K562 (cell line): Measurements from ENCODE around the gene S100A3. TPM values are rescaled to one million over a fixed set of nuclear protein-coding genes. Genes with fewer than 3 reads are reported as not detected.

Experiments used
- ATAC-seq: fragments of 200-7000 bp; cut with Tn5 transposase; 3 replicates; pipeline ENCODE4 v1.9.1; 2020; ENCODE audit warnings: moderate library complexity
- BruUV-seq: library from RNA; stranded (reverse); fragments of 400-500 nt; replicated peaks from 2 replicates; lab custom pipeline; 2021; lab: Mats Ljungman, UMichigan
- CTCF ChIA-PET: fragments of 300-600 bp; formaldehyde crosslinking; extraction: SDS; loops from one replicate; lab custom pipeline; 2021; ENCODE audit warnings: low intra/inter-chr PET ratio; lab: Yijun Ruan, JAX
- POLR2A ChIA-PET: fragments of 300-600, 350-650 bp; sonication (Branson Sonifier 250); formaldehyde crosslinking; extraction: SDS; loops from one replicate; lab custom pipeline; 2021; ENCODE audit warnings: antibody characterized with exemption, inconsistent platforms; lab: Yijun Ruan, JAX
- DNase-seq, 4 experiments: peaks; one replicate each; pipeline versions ENCODE4 v3.0.0 to v3.0.0-alpha.2; 2011 to 2018; ENCODE audit warnings: low spot score in 3 of 4, mixed read lengths in 3 of 4; ENCODE audit errors: extremely low read depth in 1 of 4
- FAIRE-seq: peaks from 2 replicates; lab custom pipeline; 2011; peaks lifted over from hg19 to GRCh38; lab: Jason Lieb, UNC
- H2AFZ ChIP-seq: 2 replicates; pipeline ENCODE4 v1.6.0; 2011; ENCODE audit warnings: low read depth, low read length, control low read depth, inconsistent platforms
- H3K27ac ChIP-seq: fragments of 200-600 bp; 3 replicates; pipeline ENCODE4 v1.8.0; 2011; ENCODE audit warnings: low read depth, mild to moderate bottlenecking, control low read depth, inconsistent platforms, low read length, moderate library complexity, mixed read lengths; ENCODE audit errors: extremely low read depth
- H3K27me3 ChIP-seq, 2 experiments: fragments of 300-600 bp in 1 of 2; 2 replicates in 1 of 2; 3 replicates in 1 of 2; pipeline versions ENCODE4 v1.6.0 to v1.8.0; 2011; ENCODE audit warnings: inconsistent platforms in 2 of 2, low read length in 2 of 2, mild to moderate bottlenecking in 1 of 2, mixed read lengths in 1 of 2, moderate library complexity in 1 of 2; ENCODE audit not compliant: control insufficient read depth in 2 of 2, insufficient read depth in 2 of 2
- H3K36me3 ChIP-seq: fragments of 300-600 bp; 3 replicates; pipeline ENCODE4 v1.8.0; 2011; ENCODE audit warnings: mild to moderate bottlenecking, low read length, inconsistent platforms; ENCODE audit not compliant: control insufficient read depth, insufficient read depth
- H3K4me1 ChIP-seq, 2 experiments: fragments of 200-600 bp in 1 of 2; replicated peaks in 1 of 2; 2 replicates in 1 of 2; 3 replicates in 1 of 2; pipeline versions ENCODE4 v1.5.1 to v1.8.0; 2011; ENCODE audit warnings: inconsistent platforms in 2 of 2, low read length in 2 of 2, mild to moderate bottlenecking in 1 of 2, mixed read lengths in 1 of 2, moderate library complexity in 1 of 2; ENCODE audit not compliant: control insufficient read depth in 2 of 2, insufficient read depth in 2 of 2
- H3K4me2 ChIP-seq: 2 replicates; pipeline ENCODE4 v1.6.1; 2011; ENCODE audit warnings: low read length, control low read depth, inconsistent platforms, mixed read lengths; ENCODE audit not compliant: insufficient read depth
- H3K4me3 ChIP-seq: fragments of 200-600 bp; sonication (generic), shearing (Covaris generic); 2 replicates; pipeline ENCODE4 v1.5.1; 2016; ENCODE audit warnings: control low read depth, inconsistent platforms
- H3K79me2 ChIP-seq: fragments of 200-600 bp; 3 replicates; pipeline ENCODE4 v1.8.0; 2011; ENCODE audit warnings: low read length, inconsistent platforms; ENCODE audit not compliant: control insufficient read depth, insufficient read depth
- H3K9ac ChIP-seq, 2 experiments: 2 replicates each; pipeline versions ENCODE4 v1.6.0 to v1.6.1; 2011; ENCODE audit warnings: low read depth in 2 of 2, low read length in 2 of 2, control low read depth in 1 of 2, inconsistent platforms in 1 of 2, mild to moderate bottlenecking in 1 of 2, mixed read lengths in 1 of 2; ENCODE audit not compliant: insufficient read depth in 1 of 2
- H3K9me1 ChIP-seq: one replicate; pipeline ENCODE4 v1.6.0; 2011; ENCODE audit warnings: inconsistent platforms, mild to moderate bottlenecking, low read length, moderate library complexity; ENCODE audit not compliant: control insufficient read depth, insufficient read depth
- H3K9me3 ChIP-seq: replicated peaks from 2 replicates; pipeline ENCODE4 v1.5.1; 2011; ENCODE audit warnings: low read depth, low read length, inconsistent platforms; ENCODE audit not compliant: control insufficient read depth, insufficient read depth
- H4K20me1 ChIP-seq: replicated peaks from 2 replicates; pipeline ENCODE4 v1.6.1; 2011; ENCODE audit warnings: low read length, inconsistent platforms, mixed read lengths; ENCODE audit not compliant: control insufficient read depth, insufficient read depth
- IFI16 ChIP-seq: fragments of 250-450 bp; sonication (Bioruptor Pico); IDR thresholded peaks from 2 replicates; pipeline ENCODE4 v2.1.2; 2022; ENCODE audit warnings: mild to moderate bottlenecking, inconsistent platforms
- ZBTB7A ChIP-seq: IDR thresholded peaks from 2 replicates; pipeline ENCODE4 v1.6.1; 2011; ENCODE audit warnings: low read depth, mild to moderate bottlenecking, low read length, moderate library complexity, borderline replicate concordance; ENCODE audit not compliant: control insufficient read depth
- ZFX ChIP-seq: sonication (generic); formaldehyde crosslinking; IDR thresholded peaks from 2 replicates; pipeline ENCODE4 v1.8.0; 2022; ENCODE audit warnings: mild to moderate bottlenecking, missing genetic modification reagents, moderate library complexity
- WGBS: fragments of 100-300 bp; shearing (Covaris generic); methylation state at CpG from one replicate; pipeline ENCODE4 v1.1.6; 2016; ENCODE audit warnings: low coverage, mixed read lengths; ENCODE audit not compliant: insufficient coverage; ENCODE audit errors: missing lambda C conversion rate; 5-methylcytosine and 5-hydroxymethylcytosine counted together
- in situ Hi-C: fragments of 300-500 bp; cut with MboI; formaldehyde crosslinking; loops from 4 replicates; pipeline ENCODE4 v1.15.0; 2018; ENCODE audit warnings: inconsistent platforms, mixed read lengths
- intact Hi-C: fragments of 100-400 bp; cut with micrococcal nuclease; formaldehyde crosslinking; loops from 2 replicates; pipeline ENCODE4 v1.14.2; 2022
- polyA plus RNA-seq, 8 experiments: library from polyadenylated mRNA; depleted of rRNA in 4 of 8; stranded (reverse) in 5 of 8; unstranded in 3 of 8; fragments of >200 nt; fragmentation: Nextera tagmentation in 2 of 8; fragmentation: Illumina TruSeq in 1 of 8; extraction: Ambion mirVana in 2 of 8; extraction: Trizol in 1 of 8; gene quantifications; 2 replicates each; pipeline versions ENCODE4 v1.2.1 to v1.2.3, GENCODE V29; 2011 to 2014; ENCODE audit warnings: inconsistent platforms in 1 of 8, missing spikeins in 1 of 8
- total RNA-seq, 7 experiments: library from RNA; depleted of rRNA in 6 of 7; stranded (reverse); fragments of >200 nt in 6 of 7; fragmentation: Illumina TruSeq in 2 of 7; extraction: Trizol in 2 of 7; gene quantifications; 2 replicates each; pipeline versions ENCODE4 v1.2.1 to v1.2.3, GENCODE V29; 2011 to 2021; ENCODE audit warnings: low replicate concordance in 1 of 7

Gene S100A3
- total and polyA plus RNA-seq, 9 of the 15 experiments (the other 6 are each of a cell fraction or from before 2014, with no cell fraction given): 0.08 to 1.7 (median 0.18) TPM; not detected in 4

DNA sequence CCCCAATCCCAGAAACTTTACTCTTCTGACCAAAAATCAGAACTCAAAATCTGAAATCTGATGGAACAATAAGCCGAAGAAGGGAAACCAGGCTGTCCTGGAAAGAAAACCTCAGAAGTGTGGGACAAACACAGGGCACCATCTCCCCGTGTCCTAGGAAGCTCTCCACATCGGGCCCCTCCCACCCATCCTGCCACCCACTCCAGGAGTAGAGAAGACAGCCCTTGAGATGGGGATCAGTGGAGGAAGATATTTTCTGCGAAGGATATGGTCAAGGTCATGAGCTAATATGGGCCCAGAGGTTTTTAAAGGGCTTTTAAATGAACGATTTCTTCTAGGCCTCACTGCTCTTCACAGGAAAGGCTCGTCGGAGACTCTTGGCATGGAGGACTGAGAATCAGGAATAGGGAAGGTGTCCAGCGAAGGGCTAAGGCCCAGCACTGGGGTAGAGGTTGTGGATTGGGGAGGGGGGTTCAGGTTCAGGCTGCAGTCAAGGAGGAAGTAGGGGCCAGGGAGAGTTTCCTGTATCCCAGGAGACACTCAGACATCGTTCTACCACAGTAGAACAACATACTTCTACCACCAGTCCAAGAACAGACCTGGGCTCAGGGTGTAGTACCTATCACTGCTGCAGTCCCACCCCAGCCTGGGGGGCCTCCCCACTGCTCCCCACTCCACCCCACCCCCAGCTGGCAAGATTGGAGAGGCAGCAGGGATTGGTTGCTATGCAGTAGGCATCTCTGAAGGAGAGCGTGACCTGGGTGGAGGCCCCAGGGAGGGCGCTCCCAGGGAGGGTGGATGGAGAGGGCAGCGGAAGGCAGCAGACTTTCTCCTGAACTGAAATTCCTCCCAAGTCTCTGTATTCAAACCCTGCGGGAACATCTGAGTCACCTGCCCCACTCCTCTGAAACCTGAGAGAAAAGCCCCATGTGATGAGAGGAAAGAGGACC is 7.1 kb downstream of the S100A3 start:
- intact Hi-C loops: no loop called here
- Histone ChIP-seq H3K4me1 (peaks cover 76 to 80% of the 10 kb centered on the region in 2 experiments), H3K9me1 (no peaks in the 10 kb centered on the region), H3K36me3 (no peaks in the 10 kb centered on the region), H3K4me2 (no peak overlapping the region), H3K9me3 (no peaks in the 10 kb centered on the region), H3K4me3 (no peak overlapping the region), H3K27ac (no peak overlapping the region), H3K79me2 (no peaks in the 10 kb centered on the region)
- FAIRE-seq: no peak
- no TSS peak for BruUV-seq
- ATAC-seq: no peak
- WGBS: 57% methylated on average over 13 of the region's 13 CpGs
- POLR2A ChIA-PET: interaction anchor here (1.2 to 2.6 kb wide), 3 partner anchors 9 to 85 kb away, joined by 3 to 13 read pairs (median 9); partner anchors contain the start of gene S100A13
- DNase-seq: no peak
- TF ChIP-seq ZBTB7A (0 out of 2 replicates have a peak, but pooled peaks have one; percentile 25), IFI16 (no peak), ZFX (CRISPR knock-in tag) (peak; percentile 31; the same call in 1 of the 2 replicates)
- TF ChIP-seq, all 486 proteins: peak for 2
- CTCF ChIA-PET: no interaction called here
- Histone ChIP-seq H2AFZ (peak overlapping the region; percentile 41; the same call in 1 of the 2 replicates), H3K27me3 (no peaks in the 10 kb centered on the region), H4K20me1 (no peaks in the 10 kb centered on the region), H3K9ac (peak overlapping the region in 1 of 2 experiments; percentile 10; a peak in 1 of 4 replicates)
- in situ Hi-C loops: no loop called here
